ENCODE results near the gene THSD4.

DNA sequence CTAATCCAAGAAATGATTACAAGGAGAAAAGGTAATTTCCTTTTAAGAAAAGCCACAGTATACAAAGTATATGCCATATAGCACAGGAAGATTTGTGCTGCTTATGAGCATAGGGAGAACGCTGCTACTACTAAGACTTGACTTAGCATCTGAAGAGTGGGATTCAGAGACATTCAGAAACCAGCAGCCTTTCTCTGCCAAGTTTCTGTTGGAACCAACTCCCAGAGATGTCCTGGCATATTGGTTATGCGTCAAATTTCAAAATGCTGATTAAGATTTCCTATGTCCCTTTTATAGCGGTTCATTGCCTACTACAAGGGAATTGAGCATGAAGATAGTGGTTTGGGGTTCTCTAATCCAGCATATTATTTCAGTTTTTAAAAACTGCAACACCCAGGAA, 700.0 kb downstream of the THSD4 start:
- no peak for TF ChIP-seq POLR2AphosphoS5 (IDR thresholded peaks at IDR 0.05)
- TF ChIP-seq POLR2A (IDR thresholded peaks at IDR 0.05) = no peak
- TF ChIP-seq, protein P1, sequence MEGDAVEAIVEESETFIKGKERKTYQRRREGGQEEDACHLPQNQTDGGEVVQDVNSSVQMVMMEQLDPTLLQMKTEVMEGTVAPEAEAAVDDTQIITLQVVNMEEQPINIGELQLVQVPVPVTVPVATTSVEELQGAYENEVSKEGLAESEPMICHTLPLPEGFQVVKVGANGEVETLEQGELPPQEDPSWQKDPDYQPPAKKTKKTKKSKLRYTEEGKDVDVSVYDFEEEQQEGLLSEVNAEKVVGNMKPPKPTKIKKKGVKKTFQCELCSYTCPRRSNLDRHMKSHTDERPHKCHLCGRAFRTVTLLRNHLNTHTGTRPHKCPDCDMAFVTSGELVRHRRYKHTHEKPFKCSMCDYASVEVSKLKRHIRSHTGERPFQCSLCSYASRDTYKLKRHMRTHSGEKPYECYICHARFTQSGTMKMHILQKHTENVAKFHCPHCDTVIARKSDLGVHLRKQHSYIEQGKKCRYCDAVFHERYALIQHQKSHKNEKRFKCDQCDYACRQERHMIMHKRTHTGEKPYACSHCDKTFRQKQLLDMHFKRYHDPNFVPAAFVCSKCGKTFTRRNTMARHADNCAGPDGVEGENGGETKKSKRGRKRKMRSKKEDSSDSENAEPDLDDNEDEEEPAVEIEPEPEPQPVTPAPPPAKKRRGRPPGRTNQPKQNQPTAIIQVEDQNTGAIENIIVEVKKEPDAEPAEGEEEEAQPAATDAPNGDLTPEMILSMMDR (IDR thresholded peaks at IDR 0.05) = no peak

Data from upper lobe of left lung (tissue), 4 donors.